ENCODE measurements around the gene CELF4.

The CELF4 gene

GRCh38 chr18:37457341-37457740 lies 108.3 kb downstream of the CELF4 start:
- no peak overlapping the region for H3K4me3 ChIP-seq (ENCODE audit: low read depth, low read length)
- DNase-seq (ENCODE audit: low read depth) = no peak
- TF ChIP-seq CTCF (IDR thresholded peaks at IDR 0.05; ENCODE audit: low read depth, low read length, missing control alignments) = no peak

GRCh38 chr18:37456873-37457272 lies 108.7 kb downstream of the CELF4 start:
- DNase-seq (ENCODE audit: low read depth) = no peak
- H3K4me3 ChIP-seq (ENCODE audit: low read depth, low read length) = no peak overlapping the region
- no peak for TF ChIP-seq CTCF (IDR thresholded peaks at IDR 0.05; ENCODE audit: low read depth, low read length, missing control alignments)

DNA sequence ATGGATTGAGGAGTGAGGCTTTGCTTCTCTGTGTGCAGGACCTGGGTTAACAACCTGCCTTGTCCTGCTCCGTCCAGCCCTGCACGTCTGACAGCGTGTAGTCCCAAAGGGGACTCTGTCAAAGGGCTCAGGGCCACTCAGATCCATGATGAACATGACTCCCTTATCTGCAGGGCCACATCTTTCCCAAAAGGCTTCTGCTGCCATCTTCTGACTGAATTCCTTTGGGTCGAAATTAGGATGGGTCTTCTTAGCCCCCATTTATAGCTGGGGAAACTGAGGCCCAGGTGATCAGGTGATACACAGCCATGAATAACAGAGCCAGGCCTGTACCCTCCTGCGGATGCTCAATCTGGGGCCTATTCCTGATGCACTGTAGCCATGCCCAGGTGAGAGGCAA lies 109.2 kb downstream of the CELF4 start:
- no peak overlapping the region for H3K4me3 ChIP-seq (ENCODE audit: low read depth, low read length)
- no peak for TF ChIP-seq CTCF (IDR thresholded peaks at IDR 0.05; ENCODE audit: low read depth, low read length, missing control alignments)
- no peak for DNase-seq (ENCODE audit: low read depth)

- DNase-seq (ENCODE audit: low read depth) = no peak
- TF ChIP-seq CTCF (IDR thresholded peaks at IDR 0.05; ENCODE audit: low read depth, low read length, missing control alignments) = no peak
Measured at GRCh38 chr18:37453752-37454151, 111.8 kb downstream of the CELF4 start.

GRCh38 chr18:37452682-37453385 lies 112.8 kb downstream of the CELF4 start:
- no peak for TF ChIP-seq CTCF (IDR thresholded peaks at IDR 0.05; ENCODE audit: low read depth, low read length, missing control alignments)
- no peak for DNase-seq (ENCODE audit: low read depth)
- no peak overlapping the region for H3K4me3 ChIP-seq (ENCODE audit: low read depth, low read length)

More at GRCh38 chr18:37453752-37454151, 111.8 kb downstream of the CELF4 start:
- H3K4me3 ChIP-seq (ENCODE audit: low read depth, low read length) = no peak overlapping the region

DNA sequence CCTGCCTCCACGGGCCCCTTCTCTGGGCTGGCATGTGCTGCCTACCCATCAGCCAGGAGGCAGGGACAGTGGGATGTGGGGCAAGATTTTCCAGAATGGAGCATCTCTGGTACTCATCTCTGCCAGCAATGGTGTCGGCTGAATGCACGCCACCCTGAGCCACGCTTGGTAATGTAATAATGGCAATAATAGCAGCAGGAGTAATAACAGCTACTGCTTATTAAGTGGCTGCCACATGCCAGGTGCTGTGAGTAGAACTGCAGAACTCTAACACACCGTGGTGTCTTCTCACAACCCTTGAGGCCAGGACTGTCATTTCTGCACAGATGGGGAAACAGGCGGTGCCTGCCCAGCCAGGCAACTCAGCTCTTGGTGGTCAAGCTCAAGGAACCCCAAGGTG lies 113.6 kb downstream of the CELF4 start:
- DNase-seq (ENCODE audit: low read depth) = no peak
- no peak for TF ChIP-seq CTCF (IDR thresholded peaks at IDR 0.05; ENCODE audit: low read depth, low read length, missing control alignments)

GRCh38 chr18:37451239-37451825 lies 114.3 kb downstream of the CELF4 start:
- DNase-seq (ENCODE audit: low read depth) = no peak
- no peak overlapping the region for H3K4me3 ChIP-seq (ENCODE audit: low read depth, low read length)
- no peak for TF ChIP-seq CTCF (IDR thresholded peaks at IDR 0.05; ENCODE audit: low read depth, low read length, missing control alignments)

More for the DNA sequence above, 113.6 kb downstream of the CELF4 start:
- H3K4me3 ChIP-seq (ENCODE audit: low read depth, low read length) = no peak overlapping the region

All from GM12864 (cell line).